GM21717 (cell line): Measurements from ENCODE around the gene TRIM9.
"Not testable (repeated sequence)": the region's sequence is repeated elsewhere in the genome, so short reads cannot be mapped to it uniquely, and the experiment has no call there.

Experiments
- ATAC-seq: cut with Tn5 transposase; IDR thresholded peaks from one replicate; pipeline ENCODE4 v1.9.1; 2021; ENCODE audit warnings: mild to moderate bottlenecking, moderate library complexity; ENCODE audit not compliant: unreplicated experiment

TRIM9 gene

DNA sequence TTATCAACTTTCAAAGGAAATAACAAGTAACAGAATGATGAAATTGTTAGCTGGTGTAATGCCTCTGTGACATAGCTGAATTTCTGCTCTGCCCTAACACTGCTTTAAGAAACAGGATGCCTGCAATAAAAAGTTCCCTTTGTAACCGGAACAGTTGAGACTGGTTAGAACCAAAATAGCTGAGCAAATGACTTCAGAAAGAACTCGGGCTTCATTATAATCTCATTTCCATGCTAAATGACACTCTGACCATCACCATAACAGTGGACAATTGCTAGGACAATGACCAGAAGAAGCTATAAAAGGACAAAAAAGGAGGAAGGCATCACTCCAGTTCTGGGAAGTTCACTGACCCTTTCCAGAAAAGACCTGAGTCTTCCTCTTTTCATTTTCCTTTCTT, 127.1 kb downstream of the TRIM9 start:
- no peak for ATAC-seq

DNA sequence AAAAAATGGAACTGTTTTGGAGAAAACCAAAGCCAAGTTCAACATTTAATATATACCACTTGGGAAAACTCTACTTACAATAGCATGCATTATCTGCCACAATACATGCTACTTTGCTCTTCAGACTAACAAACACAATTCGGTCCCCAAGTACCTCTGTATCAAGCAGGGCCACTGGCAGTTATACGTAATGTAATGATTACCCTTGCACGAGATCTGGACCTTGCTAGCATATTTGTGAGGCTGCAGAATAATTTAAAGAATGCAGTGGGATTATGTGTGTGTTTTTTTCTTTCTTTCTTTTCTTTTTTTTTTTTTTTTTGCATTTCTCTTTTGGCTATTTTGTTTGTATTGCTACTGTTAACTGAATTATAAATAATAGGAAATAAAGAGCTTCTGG, 127.8 kb downstream of the TRIM9 start:
- no peak for ATAC-seq

- no peak for ATAC-seq
Measured at GRCh38 chr14:50964683-50965390, 130.1 kb downstream of the TRIM9 start.

DNA sequence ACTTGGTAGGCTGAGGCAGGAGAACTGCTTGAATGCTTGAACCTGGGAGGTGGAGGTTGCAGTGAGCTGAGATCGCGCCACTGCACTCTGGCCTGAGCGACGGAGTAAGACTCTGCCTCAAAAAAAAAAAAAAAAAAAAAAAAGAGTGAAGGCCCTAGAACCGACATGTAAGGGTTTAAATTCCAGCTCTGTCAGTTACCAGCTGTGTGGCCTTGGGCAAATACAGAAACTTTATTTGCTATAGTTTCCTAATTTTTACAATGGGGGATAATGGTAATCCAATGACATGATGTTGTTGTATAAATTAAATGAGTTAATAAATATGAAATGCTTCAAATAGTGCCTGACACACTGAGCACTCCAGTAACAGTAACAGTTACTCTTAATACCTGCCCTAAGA, 131.0 kb downstream of the TRIM9 start:
- ATAC-seq: no peak

DNA sequence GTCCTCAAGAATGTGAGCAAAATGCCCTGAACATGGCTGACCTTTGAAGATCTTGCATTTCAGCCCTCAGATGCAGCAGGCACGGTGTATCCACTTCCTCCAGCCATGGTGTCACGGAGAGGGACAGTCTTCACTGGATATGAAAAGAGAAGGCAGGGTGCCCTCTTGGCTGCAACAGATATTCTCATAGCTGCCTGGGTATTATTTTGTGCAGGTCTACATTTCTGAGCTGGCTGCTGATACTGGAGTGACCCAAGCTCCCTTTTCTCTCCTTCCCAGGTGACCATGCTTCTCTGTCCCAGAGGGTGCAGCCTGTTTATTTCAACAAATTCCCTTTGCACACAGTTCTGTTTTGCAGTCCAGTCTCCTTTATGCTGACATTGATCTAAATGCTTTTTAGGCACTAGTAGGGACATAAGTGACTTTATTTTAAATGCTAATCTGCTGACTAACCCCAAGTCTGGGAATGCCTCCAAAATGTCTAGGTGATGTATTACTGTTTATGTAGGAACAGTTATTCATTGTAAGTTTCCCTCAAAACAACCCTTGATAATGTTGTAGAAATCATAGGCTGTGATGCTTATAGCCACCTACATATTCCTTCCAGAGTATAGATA, 133.2 kb downstream of the TRIM9 start:
- no peak for ATAC-seq

DNA sequence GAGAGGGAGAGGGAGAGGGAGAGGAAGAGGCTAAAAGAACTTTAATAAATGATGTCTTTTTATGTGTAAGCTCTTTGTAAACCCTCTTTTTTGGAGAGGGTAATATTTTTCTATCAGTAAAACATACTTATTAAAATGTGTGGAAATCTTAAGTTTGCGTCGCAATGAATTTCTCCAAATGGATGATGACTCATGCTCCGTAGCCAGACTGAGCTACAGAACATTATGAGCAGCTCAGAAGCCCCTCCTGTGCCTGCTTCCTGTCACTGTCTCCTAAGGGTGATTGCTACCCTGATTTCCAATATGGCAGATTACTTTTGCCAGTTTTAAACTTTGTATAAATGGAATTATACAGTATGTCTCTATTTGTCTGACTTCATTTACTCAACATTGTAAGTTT, 137.6 kb downstream of the TRIM9 start:
- ATAC-seq: no peak

- ATAC-seq: not testable (repeated sequence)
Measured at GRCh38 chr14:50956421-50956820, 138.5 kb downstream of the TRIM9 start.

DNA sequence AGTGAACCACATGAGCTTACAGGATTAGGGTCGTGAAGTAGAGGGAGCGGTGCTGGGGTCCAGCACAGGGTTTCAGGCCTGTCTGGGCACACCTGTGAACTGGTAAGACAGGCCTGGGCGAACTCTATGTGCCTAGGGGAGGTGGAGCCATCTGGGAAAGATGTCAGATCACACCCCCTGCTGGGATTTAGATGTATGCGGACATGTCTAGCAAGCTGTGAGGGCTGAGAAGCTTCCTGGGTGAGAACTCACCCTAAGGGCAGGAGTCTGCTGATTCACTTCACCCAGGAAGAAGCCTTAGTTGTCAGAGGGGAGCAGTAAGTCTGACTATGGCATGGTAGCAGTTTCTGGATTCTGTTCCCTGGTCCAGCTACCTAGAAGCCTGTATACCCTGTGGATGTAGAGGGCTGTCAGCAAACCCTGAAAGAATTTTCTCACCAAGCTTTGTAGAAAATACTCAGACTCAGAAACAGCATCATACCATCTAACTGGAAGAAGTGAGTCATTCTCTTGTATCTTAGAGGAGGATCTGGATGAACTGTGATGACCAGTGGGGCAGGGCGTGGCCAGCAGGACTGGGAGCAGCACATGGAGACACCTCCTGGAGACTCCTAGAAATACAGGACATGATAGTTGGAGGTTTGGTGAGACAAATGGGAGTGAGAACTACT, 139.4 kb downstream of the TRIM9 start:
- ATAC-seq: no peak

- ATAC-seq: no peak
Measured at GRCh38 chr14:50954811-50955372, 140.0 kb downstream of the TRIM9 start.

- ATAC-seq: no peak
Measured at GRCh38 chr14:50953502-50953901, 141.4 kb downstream of the TRIM9 start.

DNA sequence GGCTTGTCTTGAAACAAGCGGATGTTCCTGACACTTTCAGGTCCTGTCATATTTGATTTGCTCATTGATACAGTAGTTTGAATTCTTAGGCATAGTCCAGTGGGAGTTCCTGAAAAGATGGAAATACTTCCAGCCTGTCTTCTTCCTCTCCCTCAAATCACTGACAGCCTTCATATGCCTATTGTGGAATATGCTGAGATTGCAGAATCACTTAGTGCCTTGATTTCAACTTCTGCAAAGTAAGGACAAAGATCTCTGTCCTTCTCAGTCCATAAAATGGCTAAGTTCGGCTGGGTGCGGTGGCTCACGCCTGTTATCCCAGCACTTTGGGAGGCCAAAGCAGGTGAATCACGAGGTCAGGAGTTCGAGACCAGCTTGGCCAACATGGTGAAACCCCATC, 143.9 kb downstream of the TRIM9 start:
- ATAC-seq: no peak

GRCh38 chr14:50948205-50948604, 146.7 kb downstream of the TRIM9 start:
- no peak for ATAC-seq

GRCh38 chr14:50947446-50947845, 147.5 kb downstream of the TRIM9 start:
- no peak for ATAC-seq

DNA sequence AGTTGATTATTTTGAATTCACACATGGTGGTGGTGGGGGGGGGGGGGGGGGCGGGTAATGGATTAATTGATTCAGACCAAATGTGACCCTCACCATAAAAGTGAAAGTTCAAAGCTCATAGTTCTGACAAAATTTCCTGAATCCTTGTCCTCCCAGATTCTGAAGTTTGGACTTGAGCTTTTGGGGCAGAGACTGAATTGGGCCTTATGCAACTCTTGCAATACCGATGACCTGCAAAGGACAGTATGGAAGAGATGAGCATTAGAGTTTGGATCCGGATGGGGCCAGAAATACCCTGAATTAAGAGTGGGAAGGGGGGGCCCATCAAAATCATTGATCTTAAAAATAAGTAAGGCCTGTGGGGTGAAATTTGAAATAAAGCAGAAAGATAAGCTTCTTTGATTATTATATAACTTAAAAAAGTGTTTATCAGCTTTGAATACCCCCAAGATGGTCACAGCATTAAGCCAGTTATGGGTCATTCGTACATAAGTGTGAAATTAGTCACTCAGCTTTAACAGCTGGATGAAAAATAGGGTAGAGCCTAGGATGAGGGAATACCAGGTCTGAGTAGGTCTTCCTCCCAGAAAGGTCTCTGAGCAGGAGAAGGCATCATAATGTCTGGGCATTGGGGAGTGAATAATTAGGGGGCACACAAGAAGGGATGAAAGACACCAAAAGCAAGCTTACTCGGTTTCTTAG, 148.5 kb downstream of the TRIM9 start:
- ATAC-seq: no peak

DNA sequence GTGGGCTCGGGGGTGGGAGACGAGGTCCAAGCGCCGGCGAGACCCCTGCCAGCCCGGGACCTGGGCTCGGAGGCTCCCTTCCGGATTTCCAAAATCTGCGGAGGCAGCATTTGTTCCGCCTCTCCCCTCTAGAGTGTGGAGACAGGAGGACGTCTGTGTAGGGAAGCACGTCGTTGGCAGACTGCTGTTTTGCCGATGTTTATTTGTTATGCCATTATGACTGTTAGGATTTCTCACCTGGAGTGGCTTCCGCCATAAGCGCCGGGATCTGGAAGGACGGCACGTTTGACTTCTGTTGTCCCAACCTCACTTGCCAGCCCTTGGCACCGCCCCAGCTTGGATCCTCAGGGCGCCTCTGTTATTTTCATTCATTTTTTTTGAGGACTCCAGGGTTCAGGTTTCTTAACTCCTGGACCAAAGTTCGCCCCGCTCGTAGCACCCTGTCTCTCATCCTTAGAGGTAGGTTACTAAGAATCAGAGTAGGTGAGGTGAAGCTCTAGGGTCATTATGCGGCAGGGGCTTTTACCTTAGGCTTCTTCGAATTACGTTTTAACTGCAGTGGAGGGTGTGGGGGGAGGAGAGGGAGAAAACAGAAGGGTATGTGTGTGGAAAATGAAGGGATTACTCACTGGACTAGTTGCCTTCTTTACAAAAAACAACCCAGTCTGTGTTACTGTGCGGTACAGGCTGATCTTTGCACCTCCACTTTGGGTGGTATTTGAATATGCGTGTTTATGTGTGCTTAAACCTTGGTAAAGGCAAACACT, 150.1 kb downstream of the TRIM9 start:
- peak; percentile 12 for ATAC-seq

GRCh38 chr14:50943943-50944646, 150.8 kb downstream of the TRIM9 start, which contains the start of gene PYGL:
Gene PYGL, minus strand, starts transcription at chr14:50944483. Its CDS starts 80 bp downstream, at chr14:50944403.
- ATAC-seq: peak; percentile 47

GRCh38 chr14:50943261-50943942, 151.5 kb downstream of the TRIM9 start:
- no peak for ATAC-seq

- not testable (repeated sequence) for ATAC-seq
Measured at GRCh38 chr14:50941638-50942037, 153.3 kb downstream of the TRIM9 start.

- no peak for ATAC-seq
Measured at GRCh38 chr14:50941151-50941550, 153.8 kb downstream of the TRIM9 start.
